GM12874 (cell line): ENCODE data around the gene SEMA3E.

Experiments
- TF ChIP-seq, protein P1 (sequence below): IDR thresholded peaks from 2 replicates; pipeline ENCODE4 v1.5.1; 2011; ENCODE audit warnings: low read depth, mild to moderate bottlenecking, control low read depth, low read length, moderate library complexity; ENCODE audit not compliant: insufficient read depth

SEMA3E gene

DNA sequence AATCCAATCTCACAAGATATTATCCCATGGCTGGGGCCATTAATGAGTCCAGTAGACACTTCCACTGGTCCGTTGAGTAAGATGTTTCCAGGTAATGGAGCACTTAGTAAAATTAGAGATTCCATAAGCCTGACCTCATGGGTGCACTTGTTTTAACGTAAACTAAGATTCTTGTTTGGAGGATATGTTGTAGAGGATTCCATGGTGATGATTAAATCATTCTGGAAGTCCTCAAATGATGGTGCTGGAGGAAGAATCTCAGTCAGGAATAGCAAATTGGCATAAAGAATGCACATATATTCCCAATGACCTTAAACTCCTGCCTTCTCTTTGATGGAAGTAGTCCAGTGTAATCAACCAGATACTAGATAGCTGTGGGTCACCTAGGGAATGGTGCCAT lies 324.3 kb downstream of the SEMA3E start:
- TF ChIP-seq, protein P1, sequence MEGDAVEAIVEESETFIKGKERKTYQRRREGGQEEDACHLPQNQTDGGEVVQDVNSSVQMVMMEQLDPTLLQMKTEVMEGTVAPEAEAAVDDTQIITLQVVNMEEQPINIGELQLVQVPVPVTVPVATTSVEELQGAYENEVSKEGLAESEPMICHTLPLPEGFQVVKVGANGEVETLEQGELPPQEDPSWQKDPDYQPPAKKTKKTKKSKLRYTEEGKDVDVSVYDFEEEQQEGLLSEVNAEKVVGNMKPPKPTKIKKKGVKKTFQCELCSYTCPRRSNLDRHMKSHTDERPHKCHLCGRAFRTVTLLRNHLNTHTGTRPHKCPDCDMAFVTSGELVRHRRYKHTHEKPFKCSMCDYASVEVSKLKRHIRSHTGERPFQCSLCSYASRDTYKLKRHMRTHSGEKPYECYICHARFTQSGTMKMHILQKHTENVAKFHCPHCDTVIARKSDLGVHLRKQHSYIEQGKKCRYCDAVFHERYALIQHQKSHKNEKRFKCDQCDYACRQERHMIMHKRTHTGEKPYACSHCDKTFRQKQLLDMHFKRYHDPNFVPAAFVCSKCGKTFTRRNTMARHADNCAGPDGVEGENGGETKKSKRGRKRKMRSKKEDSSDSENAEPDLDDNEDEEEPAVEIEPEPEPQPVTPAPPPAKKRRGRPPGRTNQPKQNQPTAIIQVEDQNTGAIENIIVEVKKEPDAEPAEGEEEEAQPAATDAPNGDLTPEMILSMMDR: no peak

DNA sequence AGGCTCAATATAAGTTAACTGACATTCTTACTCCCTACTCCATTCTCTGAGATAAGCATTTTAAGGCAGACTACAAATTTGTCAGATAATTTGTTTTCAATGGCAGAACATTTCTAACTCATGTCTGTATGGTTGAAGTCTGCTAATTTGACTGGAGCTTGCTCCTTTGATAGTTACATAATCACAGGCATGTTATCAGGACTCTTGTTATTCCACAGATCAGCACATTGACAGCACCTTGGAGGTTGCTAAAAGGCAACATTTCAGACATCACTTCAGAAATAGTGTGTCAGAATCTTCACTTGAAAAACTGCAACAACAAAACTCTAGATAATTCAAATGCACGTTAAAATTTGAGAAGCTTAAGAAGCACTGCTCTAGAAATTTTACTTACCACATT lies 327.9 kb downstream of the SEMA3E start:
- TF ChIP-seq, protein P1: no peak

DNA sequence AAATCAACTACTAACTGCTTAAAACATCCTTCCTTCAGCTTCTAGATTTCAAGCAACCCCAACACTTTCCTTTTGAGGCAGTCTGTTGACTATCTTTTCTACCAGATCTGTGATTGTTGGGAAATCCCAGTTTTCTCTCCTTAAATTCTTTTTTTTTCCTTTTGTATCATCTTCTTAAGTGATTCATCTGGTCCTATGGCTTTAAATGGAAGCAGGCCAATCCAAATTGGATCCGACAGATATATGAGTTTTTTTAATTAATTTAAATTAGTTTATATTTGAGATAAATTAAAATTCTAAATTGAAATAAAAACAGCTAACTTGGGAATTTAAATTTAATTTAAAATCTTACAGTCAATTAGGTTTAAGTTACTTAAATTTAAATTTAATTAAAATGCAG lies 335.0 kb downstream of the SEMA3E start:
- TF ChIP-seq, protein P1: no peak
